Measurements from ENCODE around the gene ATF4.
A peak's percentile ranks its signal among the peaks of the same experiment; 100 is the strongest.

GRCh38 chr22:39496131-39496838, 24.1 kb upstream of the ATF4 start:
- peak; percentile 94 for TF ChIP-seq CTCF (IDR thresholded peaks at IDR 0.05; ENCODE audit: low read length)
- TF ChIP-seq EZH2 (IDR thresholded peaks at IDR 0.05; ENCODE audit: borderline replicate concordance, low read length): no peak

Data from OCI-LY1 (cell line).